GM12878 (cell line): Measurements from ENCODE around the gene KCNA2. TPM values are rescaled to one million over a fixed set of nuclear protein-coding genes. Genes with fewer than 3 reads are reported as not detected.

Source experiments
- ATAC-seq: fragments of 200-7000 bp; cut with Tn5 transposase; 3 replicates; pipeline ENCODE4 v1.9.1; 2020; ENCODE audit warnings: mild to moderate bottlenecking, moderate library complexity
- BruUV-seq: library from RNA; stranded (reverse); fragments of 400-500 nt; replicated peaks from 2 replicates; lab custom pipeline; 2021; lab: Mats Ljungman, UMichigan
- CTCF ChIA-PET: fragments of 300-600 bp; sonication (Branson Sonifier 250); formaldehyde crosslinking; extraction: SDS; loops from one replicate; lab custom pipeline; 2021; ENCODE audit warnings: inconsistent platforms; lab: Yijun Ruan, JAX
- POLR2A ChIA-PET: fragments of 350-600 bp; formaldehyde crosslinking; extraction: SDS; loops from one replicate; lab custom pipeline; 2021; ENCODE audit warnings: inconsistent platforms; lab: Charles Lee
- RAD21 ChIA-PET: fragments of 300-600 bp; sonication (Branson Sonifier 250); formaldehyde crosslinking; loops from one replicate; lab custom pipeline; 2023; ENCODE audit warnings: antibody characterized with exemption; ENCODE audit not compliant: unreplicated experiment; lab: Charles Lee
- SMC1A ChIA-PET: fragments of 300-600 bp; sonication (Branson Sonifier 250); formaldehyde crosslinking; loops from one replicate; lab custom pipeline; 2023; ENCODE audit not compliant: unreplicated experiment, uncharacterized antibody; lab: Charles Lee
- DNase-seq: peaks from one replicate; pipeline ENCODE4 v3.0.0-alpha.2; 2011; ENCODE audit warnings: low read depth, low spot score
- FAIRE-seq: peaks from 3 replicates; lab custom pipeline; 2011; peaks lifted over from hg19 to GRCh38; lab: Jason Lieb, UNC
- H2AFZ ChIP-seq: 2 replicates; pipeline ENCODE4 v1.6.0; 2011; ENCODE audit warnings: low read depth, low read length, control low read depth; ENCODE audit not compliant: control insufficient read depth
- H3K27ac ChIP-seq: 2 replicates; pipeline ENCODE4 v1.5.1; 2011; ENCODE audit warnings: control low read depth; ENCODE audit not compliant: control insufficient read depth, insufficient read depth
- H3K27me3 ChIP-seq, 2 experiments: replicated peaks in 1 of 2; 2 replicates each; pipeline versions ENCODE4 v1.6.0 to v1.6.1; 2011; ENCODE audit warnings: low read length in 1 of 2; ENCODE audit not compliant: control insufficient read depth in 2 of 2, insufficient read depth in 2 of 2
- H3K36me3 ChIP-seq, 2 experiments: 2 replicates each; pipeline ENCODE4 v1.5.1; 2011; ENCODE audit warnings: low read length in 1 of 2; ENCODE audit not compliant: control insufficient read depth in 2 of 2, insufficient read depth in 2 of 2
- H3K4me1 ChIP-seq: 2 replicates; pipeline ENCODE4 v1.6.1; 2011; ENCODE audit warnings: mild to moderate bottlenecking, low read length, moderate library complexity, mixed read lengths; ENCODE audit not compliant: control insufficient read depth, insufficient read depth
- H3K4me2 ChIP-seq: 2 replicates; pipeline ENCODE4 v1.6.0; 2011; ENCODE audit warnings: control low read depth; ENCODE audit not compliant: control insufficient read depth, insufficient read depth
- H3K4me3 ChIP-seq: fragments of 200-600 bp; sonication (generic); 2 replicates; pipeline ENCODE4 v1.5.1; 2016
- H3K79me2 ChIP-seq: 2 replicates; pipeline ENCODE4 v1.6.0; 2011; ENCODE audit warnings: low read length; ENCODE audit not compliant: control insufficient read depth, insufficient read depth
- H3K9ac ChIP-seq: 2 replicates; pipeline ENCODE4 v1.8.0; 2011; ENCODE audit warnings: low read length, control low read depth, mixed read lengths; ENCODE audit not compliant: control insufficient read depth, insufficient read depth
- H3K9me3 ChIP-seq: replicated peaks from 3 replicates; pipeline ENCODE4 v1.5.1; 2011; ENCODE audit warnings: mild to moderate bottlenecking, low read length; ENCODE audit not compliant: control insufficient read depth, insufficient read depth
- H4K20me1 ChIP-seq: 2 replicates; pipeline ENCODE4 v1.6.0; 2011; ENCODE audit not compliant: control insufficient read depth, insufficient read depth
- ASH2L ChIP-seq: fragments of 300-600, 200-600 bp; sonication (generic); IDR thresholded peaks from 2 replicates; pipeline ENCODE4 v1.6.1; 2017; ENCODE audit warnings: low read depth, mild to moderate bottlenecking, borderline replicate concordance
- CREB1 ChIP-seq: IDR thresholded peaks from 2 replicates; pipeline ENCODE4 v1.6.1; 2012; ENCODE audit warnings: low read depth, mild to moderate bottlenecking, inconsistent platforms
- ESRRA ChIP-seq: IDR thresholded peaks from 2 replicates; pipeline ENCODE4 v1.6.1; 2012; ENCODE audit warnings: mild to moderate bottlenecking, low read length, improper control_type of control experiment
- FOXM1 ChIP-seq: IDR thresholded peaks from 2 replicates; pipeline ENCODE4 v1.6.1; 2012; ENCODE audit warnings: low read depth, mild to moderate bottlenecking, inconsistent platforms, low read length, moderate library complexity
- GABPA ChIP-seq: IDR thresholded peaks from 2 replicates; pipeline ENCODE4 v1.6.1; 2014; ENCODE audit warnings: antibody characterized with exemption, low read depth, mild to moderate bottlenecking, inconsistent platforms
- IRF4 ChIP-seq: IDR thresholded peaks from 2 replicates; pipeline ENCODE4 v1.6.1; 2011; ENCODE audit warnings: low read depth, low read length
- MYB ChIP-seq: fragments of 150-350 bp; IDR thresholded peaks from 2 replicates; pipeline ENCODE4 v1.6.1; 2014; ENCODE audit warnings: mild to moderate bottlenecking, low read depth, low read length, borderline replicate concordance
- SIN3A ChIP-seq: IDR thresholded peaks from 2 replicates; pipeline ENCODE4 v1.6.1; 2012; ENCODE audit warnings: low read depth, low read length, improper control_type of control experiment
- SMAD1 ChIP-seq: fragments of 450-650 bp; IDR thresholded peaks from 2 replicates; pipeline ENCODE4 v1.6.1; 2018; ENCODE audit warnings: mild to moderate bottlenecking, low read depth; ENCODE audit not compliant: partially characterized antibody
- SMAD5 ChIP-seq: IDR thresholded peaks from 2 replicates; pipeline ENCODE4 v1.6.1; 2016; ENCODE audit warnings: antibody characterized with exemption, low read depth
- SP1 ChIP-seq: IDR thresholded peaks from one replicate; pipeline ENCODE4 v1.6.1; 2011; ENCODE audit warnings: low read depth, low read length
- TBL1XR1 ChIP-seq: IDR thresholded peaks from 2 replicates; pipeline ENCODE4 v1.6.1; 2012; ENCODE audit warnings: low read depth, low read length, improper control_type of control experiment
- ZNF384 ChIP-seq: IDR thresholded peaks from 2 replicates; pipeline ENCODE4 v1.6.1; 2012; ENCODE audit warnings: low read depth, mild to moderate bottlenecking, low read length, improper control_type of control experiment, borderline replicate concordance
- ZZZ3 ChIP-seq: IDR thresholded peaks from 2 replicates; pipeline ENCODE4 v1.6.1; 2011; ENCODE audit warnings: low read depth; ENCODE audit not compliant: control insufficient read depth, insufficient read length
- WGBS: methylation state at CpG from one replicate; pipeline ENCODE4 v1.1.6; 2016; ENCODE audit warnings: low lambda C conversion rate; ENCODE audit not compliant: insufficient replicate concordance, insufficient coverage; ENCODE audit errors: missing lambda C conversion rate; 5-methylcytosine and 5-hydroxymethylcytosine counted together
- in situ Hi-C: fragments of 300-500 bp; cut with MboI; formaldehyde crosslinking; loops from 9 replicates; pipeline ENCODE4 v1.14.3; 2018; ENCODE audit warnings: mixed read lengths
- intact Hi-C: fragments of 100-400 bp; cut with micrococcal nuclease; formaldehyde crosslinking; loops from one replicate; pipeline ENCODE4 v1.14.2; 2022; ENCODE audit not compliant: unreplicated experiment
- polyA plus RNA-seq, 11 experiments: library from polyadenylated mRNA; depleted of rRNA in 4 of 11; unstranded in 6 of 11; stranded (reverse) in 5 of 11; fragments of >200 nt; fragmentation: Nextera tagmentation in 4 of 11; fragmentation: Illumina TruSeq in 1 of 11; extraction: Ambion mirVana in 4 of 11; extraction: Trizol in 1 of 11; gene quantifications; 1 replicate in 1 of 11; 2 replicates in 10 of 11; pipeline versions ENCODE4 v1.2.1 to v1.2.3, GENCODE V29; 2011 to 2016; ENCODE audit warnings: inconsistent platforms in 2 of 11, missing spikeins in 2 of 11, low read depth in 1 of 11
- total RNA-seq, 4 experiments: library from RNA; depleted of rRNA in 3 of 4; stranded (reverse); fragments of >200 nt in 3 of 4; fragmentation: Illumina TruSeq in 1 of 4; extraction: Trizol in 1 of 4; gene quantifications; 2 replicates each; pipeline versions ENCODE4 v1.2.1 to v1.2.3, GENCODE V29; 2013 to 2021
- TF ChIP-seq, protein P1 (sequence below): fragments of 450-650 bp; IDR thresholded peaks from 2 replicates; pipeline ENCODE4 v1.6.1; 2017; ENCODE audit warnings: antibody characterized with exemption, mild to moderate bottlenecking, moderate library complexity
- TF ChIP-seq, protein P2 (sequence below): fragments of 450-650 bp; formaldehyde crosslinking; IDR thresholded peaks from 2 replicates; pipeline ENCODE4 v1.4.0; 2022; ENCODE audit warnings: mild to moderate bottlenecking, moderate library complexity

KCNA2 gene
- total and polyA plus RNA-seq, 10 of the 15 experiments (the other 5 are each of a cell fraction or from before 2014, with no cell fraction given): 0.02 to 0.56 (median 0.10) TPM; not detected in 2

DNA sequence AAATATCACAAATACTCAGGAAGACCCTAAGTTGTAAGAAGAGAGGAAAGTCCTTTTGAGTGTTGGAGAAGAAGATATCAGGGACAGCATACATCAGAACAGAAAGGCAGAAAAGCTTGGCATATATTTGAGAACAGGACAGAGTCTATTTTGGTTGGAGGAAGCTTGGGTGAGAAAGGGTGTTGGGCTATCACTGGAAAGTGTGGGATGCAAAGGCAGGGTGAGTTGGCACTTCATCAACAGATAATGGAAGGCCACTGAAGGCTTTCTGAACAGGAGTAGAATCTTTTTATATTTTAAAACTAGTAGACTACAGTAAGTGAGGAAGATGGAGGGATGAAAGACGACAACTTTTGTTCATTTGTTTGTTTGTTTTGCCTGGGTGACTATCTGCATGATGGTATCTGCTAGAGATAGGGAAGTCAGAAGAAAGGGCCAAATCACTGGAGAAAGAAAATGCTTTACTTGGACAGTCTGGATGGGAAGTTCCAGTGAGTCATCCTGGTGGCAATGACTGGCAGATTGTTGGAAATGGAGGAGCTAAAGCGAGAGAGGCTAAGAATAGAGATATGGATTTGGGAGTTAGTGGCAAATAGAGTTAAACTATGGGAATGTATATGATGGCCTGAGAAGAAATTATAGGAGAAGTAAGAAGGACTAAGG is 33.7 kb upstream of the KCNA2 start:
- Histone ChIP-seq H3K9ac (no peak overlapping the region), H3K27ac (no peak overlapping the region), H3K4me1 (peaks cover 48% of the 10 kb centered on the region), H3K9me3 (no peaks in the 10 kb centered on the region), H3K27me3 (no peaks in the 10 kb centered on the region), H3K4me2 (no peak overlapping the region), H2AFZ (no peak overlapping the region), H3K79me2 (no peaks in the 10 kb centered on the region), H3K4me3 (no peak overlapping the region), H4K20me1 (no peaks in the 10 kb centered on the region), H3K36me3 (no peaks in the 10 kb centered on the region)
- no TSS peak for BruUV-seq
- in situ Hi-C loops: no loop called here
- 95% methylated on average over 2 of the region's 2 CpGs for WGBS
- intact Hi-C loops: loop anchor here (10.0 kb wide), 2 partner anchors 235 to 585 kb away; partner anchors contain the start of genes CD53 and CHI3L2
- ChIA-PET POLR2A (no interaction called here), SMC1A (interaction anchor here (1.4 to 11.2 kb wide), 2 partner anchors 8 to 120 kb away, joined by 3 to 144 read pairs; no protein-coding TSS in a partner anchor), RAD21 (no interaction called here), CTCF (interaction anchor here (1.1 to 6.8 kb wide), 5 partner anchors 9 to 390 kb away, joined by 3 to 47 read pairs (median 20); no protein-coding TSS in a partner anchor)
- ATAC-seq (no peak), FAIRE-seq (no peak), DNase-seq (no peak)
- TF ChIP-seq IRF4 (no peak), ASH2L (no peak), SMAD5 (no peak), ZNF384 (no peak), SIN3A (no peak), FOXM1 (no peak), ESRRA (no peak), ZZZ3 (no peak), SMAD1 (no peak), TBL1XR1 (no peak), CREB1 (no peak), SP1 (no peak), GABPA (no peak), MYB (no peak)
- TF ChIP-seq, protein P1, sequence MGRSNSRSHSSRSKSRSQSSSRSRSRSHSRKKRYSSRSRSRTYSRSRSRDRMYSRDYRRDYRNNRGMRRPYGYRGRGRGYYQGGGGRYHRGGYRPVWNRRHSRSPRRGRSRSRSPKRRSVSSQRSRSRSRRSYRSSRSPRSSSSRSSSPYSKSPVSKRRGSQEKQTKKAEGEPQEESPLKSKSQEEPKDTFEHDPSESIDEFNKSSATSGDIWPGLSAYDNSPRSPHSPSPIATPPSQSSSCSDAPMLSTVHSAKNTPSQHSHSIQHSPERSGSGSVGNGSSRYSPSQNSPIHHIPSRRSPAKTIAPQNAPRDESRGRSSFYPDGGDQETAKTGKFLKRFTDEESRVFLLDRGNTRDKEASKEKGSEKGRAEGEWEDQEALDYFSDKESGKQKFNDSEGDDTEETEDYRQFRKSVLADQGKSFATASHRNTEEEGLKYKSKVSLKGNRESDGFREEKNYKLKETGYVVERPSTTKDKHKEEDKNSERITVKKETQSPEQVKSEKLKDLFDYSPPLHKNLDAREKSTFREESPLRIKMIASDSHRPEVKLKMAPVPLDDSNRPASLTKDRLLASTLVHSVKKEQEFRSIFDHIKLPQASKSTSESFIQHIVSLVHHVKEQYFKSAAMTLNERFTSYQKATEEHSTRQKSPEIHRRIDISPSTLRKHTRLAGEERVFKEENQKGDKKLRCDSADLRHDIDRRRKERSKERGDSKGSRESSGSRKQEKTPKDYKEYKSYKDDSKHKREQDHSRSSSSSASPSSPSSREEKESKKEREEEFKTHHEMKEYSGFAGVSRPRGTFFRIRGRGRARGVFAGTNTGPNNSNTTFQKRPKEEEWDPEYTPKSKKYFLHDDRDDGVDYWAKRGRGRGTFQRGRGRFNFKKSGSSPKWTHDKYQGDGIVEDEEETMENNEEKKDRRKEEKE: no peak
- TF ChIP-seq, protein P2, sequence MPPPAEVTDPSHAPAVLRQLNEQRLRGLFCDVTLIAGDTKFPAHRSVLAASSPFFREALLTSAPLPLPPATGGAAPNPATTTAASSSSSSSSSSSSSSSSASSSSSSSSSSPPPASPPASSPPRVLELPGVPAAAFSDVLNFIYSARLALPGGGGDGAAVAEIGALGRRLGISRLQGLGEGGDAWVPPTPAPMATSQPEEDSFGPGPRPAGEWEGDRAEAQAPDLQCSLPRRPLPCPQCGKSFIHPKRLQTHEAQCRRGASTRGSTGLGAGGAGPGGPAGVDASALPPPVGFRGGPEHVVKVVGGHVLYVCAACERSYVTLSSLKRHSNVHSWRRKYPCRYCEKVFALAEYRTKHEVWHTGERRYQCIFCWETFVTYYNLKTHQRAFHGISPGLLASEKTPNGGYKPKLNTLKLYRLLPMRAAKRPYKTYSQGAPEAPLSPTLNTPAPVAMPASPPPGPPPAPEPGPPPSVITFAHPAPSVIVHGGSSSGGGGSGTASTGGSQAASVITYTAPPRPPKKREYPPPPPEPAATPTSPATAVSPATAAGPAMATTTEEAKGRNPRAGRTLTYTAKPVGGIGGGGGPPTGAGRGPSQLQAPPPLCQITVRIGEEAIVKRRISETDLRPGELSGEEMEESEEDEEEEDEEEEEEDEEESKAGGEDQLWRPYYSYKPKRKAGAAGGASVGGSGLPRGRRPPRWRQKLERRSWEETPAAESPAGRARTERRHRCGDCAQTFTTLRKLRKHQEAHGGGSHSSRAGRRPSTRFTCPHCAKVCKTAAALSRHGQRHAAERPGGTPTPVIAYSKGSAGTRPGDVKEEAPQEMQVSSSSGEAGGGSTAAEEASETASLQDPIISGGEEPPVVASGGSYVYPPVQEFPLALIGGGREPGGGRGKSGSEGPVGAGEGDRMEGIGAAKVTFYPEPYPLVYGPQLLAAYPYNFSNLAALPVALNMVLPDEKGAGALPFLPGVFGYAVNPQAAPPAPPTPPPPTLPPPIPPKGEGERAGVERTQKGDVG (CRISPR knock-in tag): no peak
